AG04450 (cell line): ENCODE data around the gene SPINT4. TPM values are rescaled to one million over a fixed set of nuclear protein-coding genes. Genes with fewer than 3 reads are reported as not detected.
"Not testable (repeated sequence)": the region's sequence is repeated elsewhere in the genome, so short reads cannot be mapped to it uniquely, and the experiment has no call there.

Experiments used
- CTCF ChIA-PET: fragments of 300-600, 350-600 bp; formaldehyde crosslinking; extraction: SDS; loops from one replicate; lab custom pipeline; 2022; ENCODE audit warnings: antibody characterized with exemption, inconsistent platforms; lab: Charles Lee
- POLR2A ChIA-PET: fragments of 350-600 bp; formaldehyde crosslinking; extraction: SDS; loops from one replicate; lab custom pipeline; 2021; ENCODE audit warnings: antibody characterized with exemption, inconsistent platforms; lab: Yijun Ruan, JAX
- DNase-seq: peaks from one replicate; pipeline ENCODE4 v3.0.0-alpha.2; 2011; ENCODE audit warnings: low read depth, low spot score
- H3K27ac ChIP-seq: one replicate; pipeline ENCODE4 v1.5.1; 2012; ENCODE audit warnings: low read depth, low read length, control low read depth
- H3K27me3 ChIP-seq: one replicate; pipeline ENCODE4 v1.6.0; 2012; ENCODE audit warnings: low read length; ENCODE audit not compliant: control insufficient read depth, insufficient read depth
- H3K4me3 ChIP-seq: 2 replicates; pipeline ENCODE4 v1.5.1; 2011; ENCODE audit warnings: mild to moderate bottlenecking, low read depth, low read length, control low read depth
- H3K9me3 ChIP-seq: 2 replicates; pipeline ENCODE4 v1.5.1; 2012; ENCODE audit warnings: low read length; ENCODE audit not compliant: control insufficient read depth, insufficient read depth
- CTCF ChIP-seq: IDR thresholded peaks from 2 replicates; pipeline ENCODE4 v1.5.1; 2011; ENCODE audit warnings: low read depth, low read length, control low read depth, inconsistent platforms
- polyA minus RNA-seq: library from RNA; depleted of rRNA, polyadenylated mRNA; stranded (reverse); fragments of >200 nt; gene quantifications from 2 replicates; pipeline ENCODE4 v1.2.3, GENCODE V29; 2011; rRNA and poly(A)+ RNA removed
- polyA plus RNA-seq: library from polyadenylated mRNA; depleted of rRNA; stranded (reverse); fragments of >200 nt; gene quantifications from 2 replicates; pipeline ENCODE4 v1.2.3, GENCODE V29; 2011; rRNA removed

Gene SPINT4
- polyA plus RNA-seq (not detected in 2 replicates), polyA minus RNA-seq (not detected in 2 replicates)

GRCh38 chr20:45722047-45722446 lies at the start of gene SPINT4:
TSS of gene SPINT4 (plus strand) at chr20:45722347. CDS start at chr20:45722368, 21 bp downstream.
- no peak for DNase-seq
- H3K4me3 ChIP-seq, result no peak within 1 kb of the TSS
- ChIA-PET CTCF (no interaction called here), POLR2A (no interaction called here)
- H3K9me3 ChIP-seq, result no peaks in the 10 kb centered on the region
- H3K27ac ChIP-seq, result no peak within 1 kb of the TSS
- TF ChIP-seq CTCF, result no peak
- H3K27me3 ChIP-seq, result no peaks in the 10 kb centered on the region

- Histone ChIP-seq H3K4me3 (no peak overlapping the region), H3K27ac (no peak overlapping the region), H3K27me3 (no peaks in the 10 kb centered on the region), H3K9me3 (no peaks in the 10 kb centered on the region)
- ChIA-PET CTCF (no interaction called here), POLR2A (no interaction called here)
- no peak for TF ChIP-seq CTCF
- no peak for DNase-seq
Measured at GRCh38 chr20:45672765-45673164, 49.4 kb upstream of the SPINT4 start.

GRCh38 chr20:45679650-45680049 lies 42.5 kb upstream of the SPINT4 start:
- Histone ChIP-seq H3K27me3 (no peaks in the 10 kb centered on the region), H3K9me3 (no peaks in the 10 kb centered on the region), H3K4me3 (no peak overlapping the region), H3K27ac (no peak overlapping the region)
- CTCF ChIA-PET, result no interaction called here
- no peak for TF ChIP-seq CTCF
- no peak for DNase-seq
- POLR2A ChIA-PET, result no interaction called here

- no peak overlapping the region for H3K27ac ChIP-seq
- no peaks in the 10 kb centered on the region for H3K27me3 ChIP-seq
- 0 out of 2 replicates have a peak, but pooled peaks have one; percentile 4 for TF ChIP-seq CTCF
- no peak for DNase-seq
- H3K9me3 ChIP-seq, result no peaks in the 10 kb centered on the region
- POLR2A ChIA-PET, result no interaction called here
- H3K4me3 ChIP-seq, result no peak overlapping the region
- CTCF ChIA-PET, result no interaction called here
Measured at GRCh38 chr20:45685896-45686295, 36.3 kb upstream of the SPINT4 start.

- DNase-seq, H3K27me3 ChIP-seq, H3K9me3 ChIP-seq, H3K27ac ChIP-seq, POLR2A ChIA-PET, H3K4me3 ChIP-seq, CTCF ChIA-PET: not testable (repeated sequence)
Measured at GRCh38 chr20:45693346-45693745, 28.8 kb upstream of the SPINT4 start.

- H3K27me3 ChIP-seq, result no peaks in the 10 kb centered on the region
- CTCF ChIA-PET, result no interaction called here
- no peak overlapping the region for H3K4me3 ChIP-seq
- no peaks in the 10 kb centered on the region; the same call in 1 of the 2 replicates for H3K9me3 ChIP-seq
- no peak for DNase-seq
- no peak overlapping the region for H3K27ac ChIP-seq
- no peak for TF ChIP-seq CTCF
- POLR2A ChIA-PET, result no interaction called here
Measured at GRCh38 chr20:45695496-45695895, 26.7 kb upstream of the SPINT4 start.
